Kidney epithelial cell (primary cell): ENCODE measurements around the gene BBS4. TPM values are rescaled to one million over a fixed set of nuclear protein-coding genes. Genes with fewer than 3 reads are reported as not detected.

Experiments
- DNase-seq: peaks from one replicate; pipeline ENCODE4 v3.0.0-alpha.2; 2010; ENCODE audit warnings: low read depth
- H3K27me3 ChIP-seq: 2 replicates; pipeline ENCODE4 v1.6.0; 2011; ENCODE audit warnings: low read length; ENCODE audit not compliant: control insufficient read depth, insufficient read depth
- H3K36me3 ChIP-seq: 2 replicates; pipeline ENCODE4 v1.5.1; 2011; ENCODE audit warnings: low read length; ENCODE audit not compliant: control insufficient read depth, insufficient read depth
- H3K4me3 ChIP-seq: 2 replicates; pipeline ENCODE4 v1.5.1; 2011; ENCODE audit warnings: low read depth, mild to moderate bottlenecking, control low read depth, low read length
- total RNA-seq: library from RNA; depleted of rRNA; stranded (reverse); fragments of >200 nt; gene quantifications from 2 replicates; pipeline ENCODE4 v1.2.3, GENCODE V29; 2015
- TF ChIP-seq, protein P1 (sequence below): IDR thresholded peaks from 2 replicates; pipeline ENCODE4 v1.5.1; 2011; ENCODE audit warnings: mild to moderate bottlenecking, moderate library complexity, low read length, control low read depth, inconsistent platforms; ENCODE audit not compliant: insufficient read depth, poor library complexity, severe bottlenecking

Gene BBS4
- total RNA-seq, 1 donor from 2014 or later, result 30.7 TPM

GRCh38 chr15:72783640-72784455 lies 97.8 kb downstream of the BBS4 start, which contains the start of gene ADPGK:
Gene ADPGK, minus strand, starts transcription at chr15:72783758. Its CDS starts 67 bp downstream, at chr15:72783691.
- Histone ChIP-seq H3K27me3 (no peaks in the 10 kb centered on the region), H3K4me3 (peak within 1 kb of the TSS; percentile 84), H3K36me3 (no peaks in the 10 kb centered on the region)
- TF ChIP-seq, protein P1, sequence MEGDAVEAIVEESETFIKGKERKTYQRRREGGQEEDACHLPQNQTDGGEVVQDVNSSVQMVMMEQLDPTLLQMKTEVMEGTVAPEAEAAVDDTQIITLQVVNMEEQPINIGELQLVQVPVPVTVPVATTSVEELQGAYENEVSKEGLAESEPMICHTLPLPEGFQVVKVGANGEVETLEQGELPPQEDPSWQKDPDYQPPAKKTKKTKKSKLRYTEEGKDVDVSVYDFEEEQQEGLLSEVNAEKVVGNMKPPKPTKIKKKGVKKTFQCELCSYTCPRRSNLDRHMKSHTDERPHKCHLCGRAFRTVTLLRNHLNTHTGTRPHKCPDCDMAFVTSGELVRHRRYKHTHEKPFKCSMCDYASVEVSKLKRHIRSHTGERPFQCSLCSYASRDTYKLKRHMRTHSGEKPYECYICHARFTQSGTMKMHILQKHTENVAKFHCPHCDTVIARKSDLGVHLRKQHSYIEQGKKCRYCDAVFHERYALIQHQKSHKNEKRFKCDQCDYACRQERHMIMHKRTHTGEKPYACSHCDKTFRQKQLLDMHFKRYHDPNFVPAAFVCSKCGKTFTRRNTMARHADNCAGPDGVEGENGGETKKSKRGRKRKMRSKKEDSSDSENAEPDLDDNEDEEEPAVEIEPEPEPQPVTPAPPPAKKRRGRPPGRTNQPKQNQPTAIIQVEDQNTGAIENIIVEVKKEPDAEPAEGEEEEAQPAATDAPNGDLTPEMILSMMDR, result peak; percentile 49
- peak; percentile 48 for DNase-seq

- Histone ChIP-seq H3K27me3 (no peaks in the 10 kb centered on the region), H3K36me3 (no peaks in the 10 kb centered on the region), H3K4me3 (peak overlapping the region; percentile 84)
- TF ChIP-seq, protein P1, result no peak
- no peak for DNase-seq
These were observed 98.5 kb downstream of the BBS4 start for GRCh38 chr15:72784456-72784876.

DNA sequence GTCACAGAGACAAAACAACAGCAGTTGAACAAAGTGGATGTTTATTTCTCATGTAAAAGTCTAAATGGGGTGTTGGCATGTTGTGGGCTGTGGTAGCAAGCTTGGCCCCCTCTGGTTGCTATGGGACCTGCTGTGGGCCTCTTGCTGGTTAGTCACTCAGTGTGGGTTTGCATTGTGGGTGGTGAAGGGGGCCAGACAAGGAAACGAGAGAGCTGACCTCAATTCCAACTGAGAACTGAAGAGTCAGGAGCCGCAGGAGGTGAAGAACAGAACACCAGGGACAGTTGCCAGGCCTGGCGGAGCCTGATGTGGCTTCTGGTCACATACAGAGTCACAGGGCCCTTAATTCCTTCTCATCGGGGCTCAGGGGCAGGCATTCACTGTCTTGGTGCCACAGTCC lies 99.4 kb downstream of the BBS4 start:
- no peak for DNase-seq
- TF ChIP-seq, protein P1, result no peak
- Histone ChIP-seq H3K4me3 (no peak overlapping the region), H3K36me3 (no peaks in the 10 kb centered on the region), H3K27me3 (no peaks in the 10 kb centered on the region)

- H3K36me3 ChIP-seq, result no peaks in the 10 kb centered on the region
- no peak overlapping the region for H3K4me3 ChIP-seq
- TF ChIP-seq, protein P1, result no peak
- DNase-seq, result no peak
- H3K27me3 ChIP-seq, result no peaks in the 10 kb centered on the region
These were observed 99.8 kb downstream of the BBS4 start for GRCh38 chr15:72785841-72786240.

DNA sequence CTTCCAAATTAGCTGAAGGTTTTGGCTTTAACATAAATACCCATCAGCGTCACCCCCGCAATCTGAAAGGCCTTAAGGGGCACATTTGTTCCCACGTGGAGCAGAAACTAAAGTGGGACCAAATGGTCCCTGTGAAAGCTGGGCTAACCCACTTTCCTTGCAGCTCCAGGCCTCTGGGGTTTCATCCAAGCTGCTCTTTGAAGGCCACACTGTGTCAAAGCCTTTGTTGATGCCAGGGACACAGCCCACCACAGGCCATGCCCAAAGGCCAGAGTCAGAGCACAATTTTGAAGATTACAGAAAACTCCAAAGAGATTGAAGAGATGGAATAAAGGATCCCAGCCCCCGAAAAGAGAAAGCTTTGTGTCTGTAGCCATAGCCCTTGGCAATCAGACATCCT lies 100.2 kb downstream of the BBS4 start:
- TF ChIP-seq, protein P1, result no peak
- Histone ChIP-seq H3K4me3 (no peak overlapping the region), H3K36me3 (no peaks in the 10 kb centered on the region), H3K27me3 (no peaks in the 10 kb centered on the region)
- no peak for DNase-seq
